K562 (cell line): ENCODE results near the gene ZKSCAN5. TPM values are rescaled to one million over a fixed set of nuclear protein-coding genes. Genes with fewer than 3 reads are reported as not detected.
A peak's percentile ranks its signal among the peaks of the same experiment; 100 is the strongest.

Experiments
- CBFB ChIP-seq: sonication (generic); formaldehyde crosslinking; IDR thresholded peaks from 2 replicates; pipeline ENCODE4 v1.4.0; 2020; ENCODE audit warnings: mild to moderate bottlenecking, missing genetic modification reagents
- CC2D1A ChIP-seq: fragments of 450-650 bp; IDR thresholded peaks from 2 replicates; pipeline ENCODE4 v1.6.1; 2017; ENCODE audit warnings: mild to moderate bottlenecking
- GABPB1 ChIP-seq: sonication (generic); formaldehyde crosslinking; IDR thresholded peaks from 2 replicates; pipeline ENCODE4 v1.8.0; 2022; ENCODE audit warnings: mild to moderate bottlenecking, missing genetic modification reagents
- MAFG ChIP-seq: fragments of 450-650 bp; conservative IDR thresholded peaks from 2 replicates; pipeline ENCODE4 v1.6.1; 2016; ENCODE audit warnings: missing genetic modification characterization, missing compliant biosample characterization
- MXD1 ChIP-seq: fragments of 250-450 bp; sonication (Bioruptor Pico); IDR thresholded peaks from 2 replicates; pipeline ENCODE4 v1.8.0; 2021; ENCODE audit warnings: borderline replicate concordance, mild to moderate bottlenecking, moderate library complexity; ENCODE audit not compliant: poor library complexity, severe bottlenecking
- RAD21 ChIP-seq, 2 experiments: fragments of 250-450 bp in 1 of 2; fragments of 450-650 bp in 1 of 2; sonication (Bioruptor Pico) in 1 of 2; formaldehyde crosslinking in 1 of 2; IDR thresholded peaks in 1 of 2; conservative IDR thresholded peaks in 1 of 2; 2 replicates each; pipeline versions ENCODE4 v1.4.0 to v1.8.0; 2020 to 2022; ENCODE audit warnings: mild to moderate bottlenecking in 2 of 2, moderate library complexity in 1 of 2
- TAF1 ChIP-seq: IDR thresholded peaks from 2 replicates; pipeline ENCODE4 v1.6.1; 2011; ENCODE audit warnings: mild to moderate bottlenecking, low read length, moderate library complexity; ENCODE audit not compliant: insufficient read depth, control insufficient read depth, severe bottlenecking; ENCODE audit errors: extremely low read depth
- ZNF347 ChIP-seq: fragments of 450-650 bp; formaldehyde crosslinking; IDR thresholded peaks from 2 replicates; pipeline ENCODE4 v1.4.0; 2020; ENCODE audit warnings: low read depth, mild to moderate bottlenecking, moderate library complexity
- ZNF76 ChIP-seq: fragments of 250-450 bp; sonication (Bioruptor Pico); IDR thresholded peaks from 2 replicates; pipeline ENCODE4 v1.4.0; 2020; ENCODE audit warnings: mild to moderate bottlenecking, moderate library complexity, borderline replicate concordance
- polyA plus RNA-seq, 8 experiments: library from polyadenylated mRNA; depleted of rRNA in 4 of 8; stranded (reverse) in 5 of 8; unstranded in 3 of 8; fragments of >200 nt; fragmentation: Nextera tagmentation in 2 of 8; fragmentation: Illumina TruSeq in 1 of 8; extraction: Ambion mirVana in 2 of 8; extraction: Trizol in 1 of 8; gene quantifications; 2 replicates each; pipeline versions ENCODE4 v1.2.1 to v1.2.3, GENCODE V29; 2011 to 2014; ENCODE audit warnings: inconsistent platforms in 1 of 8, missing spikeins in 1 of 8
- total RNA-seq, 7 experiments: library from RNA; depleted of rRNA in 6 of 7; stranded (reverse); fragments of >200 nt in 6 of 7; fragmentation: Illumina TruSeq in 2 of 7; extraction: Trizol in 2 of 7; gene quantifications; 2 replicates each; pipeline versions ENCODE4 v1.2.1 to v1.2.3, GENCODE V29; 2011 to 2021; ENCODE audit warnings: low replicate concordance in 1 of 7
- TF ChIP-seq, protein P1 (sequence below): IDR thresholded peaks from 2 replicates; pipeline ENCODE4 v1.6.1; 2012; ENCODE audit warnings: low read depth, low read length, improper control_type of control experiment, borderline replicate concordance
- TF ChIP-seq, protein P2 (sequence below): fragments of 200-600 bp; sonication (generic); IDR thresholded peaks from one replicate; pipeline ENCODE4 v1.6.1; 2012; ENCODE audit warnings: mild to moderate bottlenecking, low read depth, low read length, inconsistent platforms
- TF ChIP-seq, protein P3 (sequence below): fragments of 250-450 bp; sonication (Bioruptor Pico); IDR thresholded peaks from 2 replicates; pipeline ENCODE4 v1.9.0; 2021; ENCODE audit warnings: mild to moderate bottlenecking

ZKSCAN5 gene
- total and polyA plus RNA-seq, 9 of the 15 experiments (the other 6 are each of a cell fraction or from before 2014, with no cell fraction given): 4.2 to 19.0 (median 15.0) TPM

- peak; percentile 34; the same call in 1 of the 2 replicates for TF ChIP-seq CBFB (CRISPR knock-in tag)
- 0 out of 2 replicates have a peak, but pooled peaks have one; percentile 61 for TF ChIP-seq ZNF76 (CRISPR knock-in tag)
- peak; percentile 27; the same call in 1 of the 2 replicates for TF ChIP-seq GABPB1 (CRISPR knock-in tag)
- no peak for TF ChIP-seq MXD1 (CRISPR knock-in tag)
- TF ChIP-seq RAD21 (CRISPR knock-in tag; conservative IDR thresholded peaks at IDR 0.05 in 1 of 2, IDR thresholded peaks at IDR 0.05 in 1 of 2): no peak
- TF ChIP-seq, protein P1, sequence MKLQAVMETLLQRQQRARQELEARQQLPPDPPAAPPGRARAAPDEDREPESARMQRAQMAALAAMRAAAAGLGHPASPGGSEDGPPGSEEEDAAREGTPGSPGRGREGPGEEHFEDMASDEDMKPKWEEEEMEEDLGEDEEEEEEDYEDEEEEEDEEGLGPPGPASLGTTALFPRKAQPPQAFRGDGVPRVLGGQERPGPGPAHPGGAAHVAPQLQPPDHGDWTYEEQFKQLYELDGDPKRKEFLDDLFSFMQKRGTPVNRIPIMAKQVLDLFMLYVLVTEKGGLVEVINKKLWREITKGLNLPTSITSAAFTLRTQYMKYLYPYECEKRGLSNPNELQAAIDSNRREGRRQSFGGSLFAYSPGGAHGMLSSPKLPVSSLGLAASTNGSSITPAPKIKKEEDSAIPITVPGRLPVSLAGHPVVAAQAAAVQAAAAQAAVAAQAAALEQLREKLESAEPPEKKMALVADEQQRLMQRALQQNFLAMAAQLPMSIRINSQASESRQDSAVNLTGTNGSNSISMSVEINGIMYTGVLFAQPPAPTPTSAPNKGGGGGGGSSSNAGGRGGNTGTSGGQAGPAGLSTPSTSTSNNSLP: peak; percentile 94
- TF ChIP-seq, protein P2, sequence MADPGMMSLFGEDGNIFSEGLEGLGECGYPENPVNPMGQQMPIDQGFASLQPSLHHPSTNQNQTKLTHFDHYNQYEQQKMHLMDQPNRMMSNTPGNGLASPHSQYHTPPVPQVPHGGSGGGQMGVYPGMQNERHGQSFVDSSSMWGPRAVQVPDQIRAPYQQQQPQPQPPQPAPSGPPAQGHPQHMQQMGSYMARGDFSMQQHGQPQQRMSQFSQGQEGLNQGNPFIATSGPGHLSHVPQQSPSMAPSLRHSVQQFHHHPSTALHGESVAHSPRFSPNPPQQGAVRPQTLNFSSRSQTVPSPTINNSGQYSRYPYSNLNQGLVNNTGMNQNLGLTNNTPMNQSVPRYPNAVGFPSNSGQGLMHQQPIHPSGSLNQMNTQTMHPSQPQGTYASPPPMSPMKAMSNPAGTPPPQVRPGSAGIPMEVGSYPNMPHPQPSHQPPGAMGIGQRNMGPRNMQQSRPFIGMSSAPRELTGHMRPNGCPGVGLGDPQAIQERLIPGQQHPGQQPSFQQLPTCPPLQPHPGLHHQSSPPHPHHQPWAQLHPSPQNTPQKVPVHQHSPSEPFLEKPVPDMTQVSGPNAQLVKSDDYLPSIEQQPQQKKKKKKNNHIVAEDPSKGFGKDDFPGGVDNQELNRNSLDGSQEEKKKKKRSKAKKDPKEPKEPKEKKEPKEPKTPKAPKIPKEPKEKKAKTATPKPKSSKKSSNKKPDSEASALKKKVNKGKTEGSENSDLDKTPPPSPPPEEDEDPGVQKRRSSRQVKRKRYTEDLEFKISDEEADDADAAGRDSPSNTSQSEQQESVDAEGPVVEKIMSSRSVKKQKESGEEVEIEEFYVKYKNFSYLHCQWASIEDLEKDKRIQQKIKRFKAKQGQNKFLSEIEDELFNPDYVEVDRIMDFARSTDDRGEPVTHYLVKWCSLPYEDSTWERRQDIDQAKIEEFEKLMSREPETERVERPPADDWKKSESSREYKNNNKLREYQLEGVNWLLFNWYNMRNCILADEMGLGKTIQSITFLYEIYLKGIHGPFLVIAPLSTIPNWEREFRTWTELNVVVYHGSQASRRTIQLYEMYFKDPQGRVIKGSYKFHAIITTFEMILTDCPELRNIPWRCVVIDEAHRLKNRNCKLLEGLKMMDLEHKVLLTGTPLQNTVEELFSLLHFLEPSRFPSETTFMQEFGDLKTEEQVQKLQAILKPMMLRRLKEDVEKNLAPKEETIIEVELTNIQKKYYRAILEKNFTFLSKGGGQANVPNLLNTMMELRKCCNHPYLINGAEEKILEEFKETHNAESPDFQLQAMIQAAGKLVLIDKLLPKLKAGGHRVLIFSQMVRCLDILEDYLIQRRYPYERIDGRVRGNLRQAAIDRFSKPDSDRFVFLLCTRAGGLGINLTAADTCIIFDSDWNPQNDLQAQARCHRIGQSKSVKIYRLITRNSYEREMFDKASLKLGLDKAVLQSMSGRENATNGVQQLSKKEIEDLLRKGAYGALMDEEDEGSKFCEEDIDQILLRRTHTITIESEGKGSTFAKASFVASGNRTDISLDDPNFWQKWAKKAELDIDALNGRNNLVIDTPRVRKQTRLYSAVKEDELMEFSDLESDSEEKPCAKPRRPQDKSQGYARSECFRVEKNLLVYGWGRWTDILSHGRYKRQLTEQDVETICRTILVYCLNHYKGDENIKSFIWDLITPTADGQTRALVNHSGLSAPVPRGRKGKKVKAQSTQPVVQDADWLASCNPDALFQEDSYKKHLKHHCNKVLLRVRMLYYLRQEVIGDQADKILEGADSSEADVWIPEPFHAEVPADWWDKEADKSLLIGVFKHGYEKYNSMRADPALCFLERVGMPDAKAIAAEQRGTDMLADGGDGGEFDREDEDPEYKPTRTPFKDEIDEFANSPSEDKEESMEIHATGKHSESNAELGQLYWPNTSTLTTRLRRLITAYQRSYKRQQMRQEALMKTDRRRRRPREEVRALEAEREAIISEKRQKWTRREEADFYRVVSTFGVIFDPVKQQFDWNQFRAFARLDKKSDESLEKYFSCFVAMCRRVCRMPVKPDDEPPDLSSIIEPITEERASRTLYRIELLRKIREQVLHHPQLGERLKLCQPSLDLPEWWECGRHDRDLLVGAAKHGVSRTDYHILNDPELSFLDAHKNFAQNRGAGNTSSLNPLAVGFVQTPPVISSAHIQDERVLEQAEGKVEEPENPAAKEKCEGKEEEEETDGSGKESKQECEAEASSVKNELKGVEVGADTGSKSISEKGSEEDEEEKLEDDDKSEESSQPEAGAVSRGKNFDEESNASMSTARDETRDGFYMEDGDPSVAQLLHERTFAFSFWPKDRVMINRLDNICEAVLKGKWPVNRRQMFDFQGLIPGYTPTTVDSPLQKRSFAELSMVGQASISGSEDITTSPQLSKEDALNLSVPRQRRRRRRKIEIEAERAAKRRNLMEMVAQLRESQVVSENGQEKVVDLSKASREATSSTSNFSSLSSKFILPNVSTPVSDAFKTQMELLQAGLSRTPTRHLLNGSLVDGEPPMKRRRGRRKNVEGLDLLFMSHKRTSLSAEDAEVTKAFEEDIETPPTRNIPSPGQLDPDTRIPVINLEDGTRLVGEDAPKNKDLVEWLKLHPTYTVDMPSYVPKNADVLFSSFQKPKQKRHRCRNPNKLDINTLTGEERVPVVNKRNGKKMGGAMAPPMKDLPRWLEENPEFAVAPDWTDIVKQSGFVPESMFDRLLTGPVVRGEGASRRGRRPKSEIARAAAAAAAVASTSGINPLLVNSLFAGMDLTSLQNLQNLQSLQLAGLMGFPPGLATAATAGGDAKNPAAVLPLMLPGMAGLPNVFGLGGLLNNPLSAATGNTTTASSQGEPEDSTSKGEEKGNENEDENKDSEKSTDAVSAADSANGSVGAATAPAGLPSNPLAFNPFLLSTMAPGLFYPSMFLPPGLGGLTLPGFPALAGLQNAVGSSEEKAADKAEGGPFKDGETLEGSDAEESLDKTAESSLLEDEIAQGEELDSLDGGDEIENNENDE: no peak
- TF ChIP-seq ZNF347 (CRISPR knock-in tag): 0 out of 2 replicates have a peak, but pooled peaks have one; percentile 48
- TF ChIP-seq TAF1: peak; percentile 96
- TF ChIP-seq, protein P3, sequence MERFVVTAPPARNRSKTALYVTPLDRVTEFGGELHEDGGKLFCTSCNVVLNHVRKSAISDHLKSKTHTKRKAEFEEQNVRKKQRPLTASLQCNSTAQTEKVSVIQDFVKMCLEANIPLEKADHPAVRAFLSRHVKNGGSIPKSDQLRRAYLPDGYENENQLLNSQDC (CRISPR knock-in tag): no peak
- TF ChIP-seq CC2D1A: 0 out of 2 replicates have a peak, but pooled peaks have one; percentile 11
- TF ChIP-seq MAFG (tag): no peak
Measured at GRCh38 chr7:99472561-99473314, 31.7 kb upstream of the ZKSCAN5 start, which contains the start of gene ZNF789 (continued).
